Natural killer cell (primary cell): ENCODE data around the gene ZMYM1. TPM values are rescaled to one million over a fixed set of nuclear protein-coding genes. Genes with fewer than 3 reads are reported as not detected.

ENCODE experiments used
- ATAC-seq, 3 donors: fragments of 150-1000 bp in 2 of 3; fragments of 200-7000 bp in 1 of 3; cut with Tn5 transposase; 1 replicate in 1 of 3; 2 replicates in 2 of 3; pipeline ENCODE4 v1.10.0; 2021; ENCODE audit warnings: mild to moderate bottlenecking in 2 of 3, moderate library complexity in 2 of 3
- DNase-seq, 2 donors: peaks; one replicate each; pipeline versions ENCODE4 v3.0.0 to v3.0.0-alpha.2; 2013 to 2021; ENCODE audit warnings: mixed read lengths in 1 of 2
- H3K27ac ChIP-seq: one replicate; pipeline ENCODE4 v1.5.1; 2013; ENCODE audit warnings: mild to moderate bottlenecking, low read length
- H3K27me3 ChIP-seq: one replicate; pipeline ENCODE4 v1.6.1; 2013; ENCODE audit warnings: low read length; ENCODE audit not compliant: control insufficient read depth, insufficient read depth
- H3K36me3 ChIP-seq: one replicate; pipeline ENCODE4 v1.6.1; 2013; ENCODE audit warnings: low read length; ENCODE audit not compliant: control insufficient read depth, insufficient read depth
- H3K4me1 ChIP-seq: one replicate; pipeline ENCODE4 v1.6.1; 2013; ENCODE audit warnings: low read length; ENCODE audit not compliant: control insufficient read depth, insufficient read depth
- H3K4me3 ChIP-seq: one replicate; pipeline ENCODE4 v1.5.1; 2013; ENCODE audit warnings: low read length
- H3K9me3 ChIP-seq: one replicate; pipeline ENCODE4 v1.6.1; 2013; ENCODE audit warnings: low read length; ENCODE audit not compliant: control insufficient read depth, insufficient read depth
- H3K27ac Mint-ChIP-seq, 2 donors: one replicate each; pipeline ENCODE4 v1.8.0; 2022; ENCODE audit warnings: mild to moderate bottlenecking in 2 of 2, mixed read lengths in 2 of 2, moderate library complexity in 1 of 2
- H3K27me3 Mint-ChIP-seq, 2 donors: one replicate each; pipeline ENCODE4 v1.8.0; 2022; ENCODE audit warnings: low read depth in 2 of 2, mixed read lengths in 2 of 2
- H3K36me3 Mint-ChIP-seq: one replicate; pipeline ENCODE4 v1.8.0; 2022; ENCODE audit warnings: mixed read lengths
- H3K4me1 Mint-ChIP-seq, 2 donors: one replicate each; pipeline ENCODE4 v1.8.0; 2022; ENCODE audit warnings: mixed read lengths in 2 of 2
- H3K4me3 Mint-ChIP-seq: one replicate; pipeline ENCODE4 v1.8.0; 2022; ENCODE audit warnings: mild to moderate bottlenecking, moderate library complexity, mixed read lengths
- H3K9me3 Mint-ChIP-seq, 2 donors: one replicate each; pipeline ENCODE4 v1.8.0; 2022; ENCODE audit warnings: mixed read lengths in 2 of 2
- WGBS: methylation state at CpG from one replicate; pipeline ENCODE4 v1.1.7; 2013; ENCODE audit warnings: missing lambda C conversion rate; ENCODE audit not compliant: insufficient coverage; 5-methylcytosine and 5-hydroxymethylcytosine counted together
- intact Hi-C: fragments of 100-400 bp; cut with micrococcal nuclease; formaldehyde crosslinking; loops from one replicate; pipeline ENCODE4 v1.14.2; 2022
- total RNA-seq, 4 donors: library from RNA; stranded (reverse); fragments of 120-200 nt in 1 of 4; gene quantifications; one replicate each; pipeline versions ENCODE4 v1.2.3 to v1.2.4, GENCODE V29; 2013 to 2022
- TF ChIP-seq, protein P1 (sequence below): fragments of 200-600 bp; IDR thresholded peaks from one replicate; pipeline ENCODE4 v1.8.0; 2022; ENCODE audit warnings: antibody characterized with exemption

The ZMYM1 gene
- total RNA-seq, 3 donors from 2014 or later (not counting 1 experiment from before 2014, with no cell fraction given) = 15.0 to 19.1 (median 19.1) TPM

DNA sequence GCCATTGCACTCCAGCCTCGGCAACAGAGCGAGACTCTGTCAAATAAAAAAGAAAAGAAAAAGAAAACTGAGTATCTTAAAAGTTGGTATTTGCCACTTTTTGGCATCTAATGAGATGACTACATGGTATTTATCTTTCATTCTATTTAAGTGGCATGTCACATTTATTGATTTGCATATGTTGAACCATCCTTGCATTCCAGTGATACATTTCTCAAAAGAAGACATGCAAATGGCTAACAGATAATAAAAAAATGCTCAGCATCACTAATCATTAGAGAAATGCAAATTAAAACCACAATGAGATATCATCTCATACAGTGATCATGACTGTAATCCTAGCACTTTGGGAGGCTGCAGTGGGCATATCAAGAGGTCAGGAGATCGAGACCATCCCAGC is 85.7 kb downstream of the ZMYM1 start:
- H3K9me3 ChIP-seq = peaks cover 16% of the 10 kb centered on the region
- no peak overlapping the region for H3K27ac Mint-ChIP-seq
- H3K4me1 Mint-ChIP-seq = peaks cover 0 to 5% of the 10 kb centered on the region in 2 donors
- H3K4me3 ChIP-seq = no peak overlapping the region
- intact Hi-C loops = no loop called here
- ATAC-seq (no peak), DNase-seq (no peak)
- H3K9me3 Mint-ChIP-seq = peaks cover 0 to 2% of the 10 kb centered on the region in 2 donors
- no peaks in the 10 kb centered on the region for H3K36me3 Mint-ChIP-seq
- WGBS = 100% methylated on average over 3 of the region's 3 CpGs
- no peak overlapping the region for H3K27ac ChIP-seq
- no peak overlapping the region for H3K4me3 Mint-ChIP-seq
- TF ChIP-seq, protein P1, sequence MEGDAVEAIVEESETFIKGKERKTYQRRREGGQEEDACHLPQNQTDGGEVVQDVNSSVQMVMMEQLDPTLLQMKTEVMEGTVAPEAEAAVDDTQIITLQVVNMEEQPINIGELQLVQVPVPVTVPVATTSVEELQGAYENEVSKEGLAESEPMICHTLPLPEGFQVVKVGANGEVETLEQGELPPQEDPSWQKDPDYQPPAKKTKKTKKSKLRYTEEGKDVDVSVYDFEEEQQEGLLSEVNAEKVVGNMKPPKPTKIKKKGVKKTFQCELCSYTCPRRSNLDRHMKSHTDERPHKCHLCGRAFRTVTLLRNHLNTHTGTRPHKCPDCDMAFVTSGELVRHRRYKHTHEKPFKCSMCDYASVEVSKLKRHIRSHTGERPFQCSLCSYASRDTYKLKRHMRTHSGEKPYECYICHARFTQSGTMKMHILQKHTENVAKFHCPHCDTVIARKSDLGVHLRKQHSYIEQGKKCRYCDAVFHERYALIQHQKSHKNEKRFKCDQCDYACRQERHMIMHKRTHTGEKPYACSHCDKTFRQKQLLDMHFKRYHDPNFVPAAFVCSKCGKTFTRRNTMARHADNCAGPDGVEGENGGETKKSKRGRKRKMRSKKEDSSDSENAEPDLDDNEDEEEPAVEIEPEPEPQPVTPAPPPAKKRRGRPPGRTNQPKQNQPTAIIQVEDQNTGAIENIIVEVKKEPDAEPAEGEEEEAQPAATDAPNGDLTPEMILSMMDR = no peak
- no peaks in the 10 kb centered on the region for H3K36me3 ChIP-seq
- no peaks in the 10 kb centered on the region for H3K27me3 Mint-ChIP-seq
- no peaks in the 10 kb centered on the region for H3K27me3 ChIP-seq
- H3K4me1 ChIP-seq = no peaks in the 10 kb centered on the region

Other genes starting within 250 kb of the ZMYM1 start
- gene SMIM12, start 219.6 kb upstream of the ZMYM1 start, total RNA-seq = 10 to 100 TPM; 33.4 to 44.5 (median 36.5) TPM
- gene DLGAP3, start 149.7 kb upstream of the ZMYM1 start, total RNA-seq = under 1 TPM; 0.33 to 0.38 (median 0.36) TPM
- gene TMEM35B, start 94.0 kb upstream of the ZMYM1 start, total RNA-seq = 10 to 100 TPM in 2 of 3 donors, 1 to 10 TPM in 1; 4.1 to 18.5 (median 10.5) TPM
- gene ZMYM6, start 47.4 kb upstream of the ZMYM1 start, total RNA-seq = 10 to 100 TPM; 48.3 to 50.2 (median 48.8) TPM
- gene SFPQ, start 113.8 kb downstream of the ZMYM1 start, total RNA-seq = 100 to 1,000 TPM; 492 to 594 (median 558) TPM
- 10 to 100 TPM; 41.0 to 48.0 (median 45.8) TPM for gene ZMYM4, start 189.3 kb downstream of the ZMYM1 start, total RNA-seq